Stimulated activated naive CD4-positive, alpha-beta T cell (primary cell): ENCODE results near the gene PPP1R9A.

Source experiments
- DNase-seq, 6 experiments: peaks; one replicate each; lab custom pipeline; 2025; lab: John Stamatoyannopoulos, UW

The PPP1R9A gene

GRCh38 chr7:95097851-95098250, 190.5 kb downstream of the PPP1R9A start:
- DNase-seq, result no peak

- no peak for DNase-seq
Measured at GRCh38 chr7:95099106-95099505, 191.7 kb downstream of the PPP1R9A start.

GRCh38 chr7:95101422-95101821, 194.0 kb downstream of the PPP1R9A start:
- no peak for DNase-seq

- DNase-seq, result no peak
Measured at GRCh38 chr7:95102662-95103061, 195.3 kb downstream of the PPP1R9A start.

- no peak for DNase-seq
Measured at GRCh38 chr7:95104739-95105138, 197.3 kb downstream of the PPP1R9A start.

GRCh38 chr7:95105627-95106026, 198.2 kb downstream of the PPP1R9A start:
- DNase-seq, result no peak

- no peak for DNase-seq
Measured at GRCh38 chr7:95106401-95106800, 199.0 kb downstream of the PPP1R9A start.

GRCh38 chr7:95110707-95111106, 203.3 kb downstream of the PPP1R9A start:
- no peak for DNase-seq

GRCh38 chr7:95113590-95113989, 206.2 kb downstream of the PPP1R9A start:
- DNase-seq, result no peak

- DNase-seq, result no peak
Measured at GRCh38 chr7:95126053-95126709, 218.8 kb downstream of the PPP1R9A start.

GRCh38 chr7:95132500-95132899, 225.1 kb downstream of the PPP1R9A start:
- no peak for DNase-seq

GRCh38 chr7:95139922-95140321, 232.5 kb downstream of the PPP1R9A start:
- DNase-seq, result no peak

GRCh38 chr7:95141755-95142154, 234.4 kb downstream of the PPP1R9A start:
- DNase-seq, result no peak

- no peak for DNase-seq
Measured at GRCh38 chr7:95144256-95144655, 236.9 kb downstream of the PPP1R9A start.

GRCh38 chr7:95155965-95156364, 248.6 kb downstream of the PPP1R9A start:
- DNase-seq, result no peak

- no peak for DNase-seq
Measured at GRCh38 chr7:95157381-95157780, 250.0 kb downstream of the PPP1R9A start.

- DNase-seq, result no peak
Measured at GRCh38 chr7:95169678-95170077, 262.3 kb downstream of the PPP1R9A start.

- DNase-seq, result no peak
Measured at GRCh38 chr7:95172420-95172819, 265.0 kb downstream of the PPP1R9A start.

GRCh38 chr7:95190515-95190914, 283.1 kb downstream of the PPP1R9A start:
- no peak for DNase-seq

GRCh38 chr7:95191795-95192194, 284.4 kb downstream of the PPP1R9A start:
- no peak for DNase-seq

- no peak for DNase-seq
Measured at GRCh38 chr7:95198863-95199262, 291.5 kb downstream of the PPP1R9A start.

GRCh38 chr7:95199779-95200558, 292.6 kb downstream of the PPP1R9A start:
- DNase-seq, result no peak

- DNase-seq, result no peak
Measured at GRCh38 chr7:95200741-95201140, 293.3 kb downstream of the PPP1R9A start.

- DNase-seq, result no peak
Measured at GRCh38 chr7:95201727-95202126, 294.3 kb downstream of the PPP1R9A start.
